SW 1271 (cell line): Measurements from ENCODE around the gene BID.

Experiments used
- DNase-seq, 2 experiments: peaks; one replicate each; lab custom pipeline; 2025; lab: John Stamatoyannopoulos, UW

The BID gene

GRCh38 chr22:17774206-17774925 is at the start of gene BID:
BID (minus strand) TSS chr22:17774469; CDS start chr22:17750116, 24,353 bp downstream.
- no peak for DNase-seq

GRCh38 chr22:17823964-17824363 is 49.7 kb upstream of the BID start:
- no peak for DNase-seq

DNA sequence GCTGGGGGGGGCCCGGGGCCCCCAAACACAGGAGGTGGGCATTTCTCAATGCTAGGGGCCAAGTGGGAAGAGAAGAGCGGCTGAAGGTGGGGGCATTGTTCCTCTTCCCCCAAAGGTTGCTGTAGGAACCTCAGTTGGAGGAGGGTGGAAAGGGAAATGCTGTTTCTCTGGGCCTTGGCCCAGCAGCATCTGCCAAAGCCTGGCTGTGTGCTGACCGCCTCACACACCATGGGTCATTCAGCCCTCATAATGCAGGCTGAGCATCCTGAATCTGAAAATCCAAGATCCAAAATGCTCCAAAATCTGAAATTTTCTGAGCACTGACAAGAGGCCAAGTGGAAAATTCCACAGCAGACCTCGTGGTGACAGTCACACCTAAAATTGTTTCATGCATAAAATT is 49.0 kb upstream of the BID start:
- no peak for DNase-seq

GRCh38 chr22:17822087-17822486 is 47.8 kb upstream of the BID start:
- DNase-seq, result no peak

DNA sequence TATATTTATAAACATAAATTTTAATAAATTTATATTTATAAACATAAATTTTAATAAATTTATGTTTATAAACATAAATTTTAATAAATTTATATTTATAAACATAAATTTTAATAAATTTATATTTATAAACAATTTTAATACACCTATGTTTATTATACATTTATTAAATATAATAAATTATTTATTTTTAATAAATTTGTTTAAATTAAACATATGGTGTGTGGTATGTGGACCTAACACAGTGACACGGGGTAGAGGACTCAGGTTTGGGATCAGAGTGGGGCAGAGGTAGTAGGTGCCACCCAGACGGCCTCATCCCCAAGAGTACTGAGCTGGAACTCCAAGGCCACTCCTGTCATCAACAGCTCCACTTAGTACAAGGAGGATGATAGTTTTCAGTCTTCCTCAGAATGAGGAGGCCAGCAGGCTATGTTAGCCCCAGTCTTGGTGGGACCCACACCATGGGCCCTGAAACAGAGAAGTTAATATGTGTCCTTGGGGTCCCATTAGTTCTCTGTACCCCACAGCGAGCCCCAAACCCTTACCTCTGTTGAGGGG is 46.7 kb upstream of the BID start:
- no peak for DNase-seq

DNA sequence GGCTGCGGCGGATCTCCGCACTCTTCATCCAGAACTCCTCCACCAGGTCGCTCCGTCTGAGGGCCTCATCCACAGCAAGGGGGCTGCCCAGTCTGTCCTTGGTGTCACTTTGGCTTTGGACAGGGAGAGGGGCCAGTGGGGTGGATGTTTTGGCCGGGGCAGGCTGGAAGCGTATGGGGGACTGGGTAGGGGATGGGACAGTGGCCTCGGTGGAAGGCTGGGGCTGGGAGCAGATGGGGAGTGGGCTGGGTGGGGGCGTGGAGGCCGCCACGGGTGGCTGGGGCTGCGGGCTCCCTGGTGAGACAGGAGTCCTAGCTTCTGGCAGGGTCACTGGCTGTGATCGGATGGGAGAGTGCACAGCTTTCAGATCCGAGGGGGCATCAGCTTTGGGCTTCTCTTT is 44.4 kb upstream of the BID start:
- no peak for DNase-seq

DNA sequence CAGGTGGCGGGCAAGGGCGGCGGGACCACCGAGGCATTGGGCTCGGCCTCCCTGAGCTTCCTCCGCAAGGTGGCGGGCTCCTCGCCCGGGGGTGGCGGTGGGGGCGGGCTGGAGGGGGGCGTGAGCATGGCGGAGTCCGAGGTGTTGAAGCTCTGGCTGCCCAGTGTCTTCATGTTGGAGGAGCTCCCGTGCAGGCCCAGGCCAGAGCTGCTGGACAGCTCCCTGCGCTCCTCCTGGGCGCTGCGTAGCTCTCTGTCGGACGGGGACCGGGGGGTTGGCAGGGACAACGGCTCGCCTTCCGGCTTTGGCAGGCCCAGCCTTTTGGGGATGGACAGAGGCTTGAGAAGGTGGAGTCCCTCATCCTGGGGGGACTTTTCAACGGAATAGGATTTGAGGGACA is 43.9 kb upstream of the BID start:
- DNase-seq, result no peak

DNA sequence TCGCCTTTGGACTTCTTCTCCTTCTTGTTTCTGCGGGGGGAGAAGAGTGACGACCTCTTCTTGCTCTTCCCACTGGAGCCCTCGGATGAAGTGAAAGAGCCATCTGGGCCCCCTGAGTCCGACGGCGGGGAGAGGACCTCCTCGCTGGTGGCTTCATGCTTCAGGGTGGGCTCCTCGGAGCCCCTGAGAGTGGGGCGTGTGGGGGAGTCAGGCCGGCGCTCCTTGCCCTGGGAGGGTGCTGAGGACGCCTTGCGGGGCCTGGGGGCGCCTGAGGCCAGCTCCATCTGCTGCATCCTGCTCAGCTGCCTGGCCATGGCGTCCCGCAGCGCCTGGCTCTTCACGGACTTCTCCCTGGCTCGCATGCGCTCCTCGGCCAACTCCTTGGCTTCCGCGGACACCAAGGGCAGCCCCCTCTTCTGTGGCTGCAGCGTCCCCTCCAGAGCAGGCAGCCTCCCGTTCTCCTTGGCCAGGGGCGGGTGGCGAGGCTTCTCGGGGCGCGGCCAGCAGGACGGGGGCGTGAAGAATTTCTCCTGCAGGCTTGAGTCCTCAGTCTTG is 43.3 kb upstream of the BID start:
- DNase-seq, result no peak

GRCh38 chr22:17817079-17817478 is 42.8 kb upstream of the BID start:
- no peak for DNase-seq

DNA sequence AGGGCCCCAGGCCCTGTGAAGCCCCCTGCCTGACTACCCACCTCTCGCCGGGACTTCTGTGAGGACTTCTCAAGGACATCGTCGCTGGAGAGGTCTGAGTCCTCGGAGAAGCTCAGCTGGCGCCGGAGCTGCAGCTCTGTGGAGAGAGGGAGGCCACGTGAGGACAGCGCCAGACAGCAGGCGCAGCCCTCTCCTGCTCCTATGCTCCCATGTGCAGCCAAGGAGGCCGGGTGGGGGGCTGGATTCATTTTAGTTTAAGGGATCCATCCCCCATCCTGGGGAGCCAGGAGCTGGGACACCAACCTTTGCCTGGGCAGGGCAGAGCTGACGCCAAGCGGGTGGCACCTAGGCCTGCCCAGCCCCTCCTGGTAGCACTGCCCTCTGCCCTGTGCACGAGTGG is 42.4 kb upstream of the BID start:
- DNase-seq, result no peak

GRCh38 chr22:17815703-17816254 is 41.5 kb upstream of the BID start:
- no peak for DNase-seq

GRCh38 chr22:17814830-17815229 is 40.6 kb upstream of the BID start:
- no peak for DNase-seq

DNA sequence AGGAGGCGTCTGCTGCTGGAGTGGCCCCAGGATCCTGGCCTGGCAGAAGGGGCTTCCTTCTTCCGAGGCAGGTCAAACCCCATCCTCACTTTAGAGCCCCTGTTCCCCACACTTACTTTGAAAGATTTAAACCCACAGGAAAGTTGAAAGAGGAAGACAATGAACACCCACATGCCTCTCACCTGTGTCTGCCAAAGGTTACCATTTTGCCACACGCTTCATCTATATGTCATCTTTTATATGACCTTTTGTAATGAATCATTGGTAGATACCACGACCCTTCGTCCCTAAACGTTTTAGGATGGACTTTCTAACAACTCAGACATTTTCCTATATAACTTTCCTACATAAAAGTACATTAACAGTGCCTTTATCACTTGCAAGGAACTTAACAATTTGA is 39.8 kb upstream of the BID start:
- DNase-seq, result no peak

GRCh38 chr22:17811119-17811518 is 36.9 kb upstream of the BID start:
- no peak for DNase-seq

GRCh38 chr22:17810570-17811116 is 36.4 kb upstream of the BID start:
- DNase-seq, result no peak

DNA sequence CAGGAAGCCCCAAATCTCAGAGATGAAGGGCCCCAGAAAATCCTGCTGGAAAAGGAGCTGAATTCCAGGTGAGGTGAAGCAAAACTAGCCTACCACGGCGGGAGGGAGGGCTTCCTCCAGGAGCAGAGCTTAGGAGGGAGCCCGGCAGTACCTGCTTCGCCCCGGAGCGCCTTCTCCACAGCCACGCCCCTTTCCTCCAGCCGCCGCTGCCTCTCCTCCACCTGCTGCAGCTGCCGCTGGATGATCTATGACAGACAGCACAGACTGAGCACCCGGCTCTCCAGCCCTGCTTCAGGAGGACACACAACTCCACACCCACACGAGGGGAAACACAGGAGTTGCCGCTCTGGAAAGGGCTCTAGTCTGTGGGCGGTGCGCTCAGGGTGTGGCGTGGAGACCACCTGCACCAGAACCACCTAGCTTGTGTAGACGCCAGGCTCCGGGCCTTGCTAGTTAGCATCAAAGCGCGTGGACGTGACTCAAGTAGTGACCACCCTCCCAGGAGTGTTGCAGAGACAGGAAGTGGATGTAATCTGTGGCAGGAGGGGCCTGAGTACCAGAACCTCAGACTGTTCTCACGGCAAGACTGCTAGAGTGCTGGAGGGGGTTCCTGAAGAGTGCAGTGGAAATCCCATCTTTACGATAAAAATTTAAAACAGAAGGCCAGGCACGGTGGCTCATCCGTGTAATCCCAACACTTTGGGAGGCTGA is 34.6 kb upstream of the BID start:
- no peak for DNase-seq

DNA sequence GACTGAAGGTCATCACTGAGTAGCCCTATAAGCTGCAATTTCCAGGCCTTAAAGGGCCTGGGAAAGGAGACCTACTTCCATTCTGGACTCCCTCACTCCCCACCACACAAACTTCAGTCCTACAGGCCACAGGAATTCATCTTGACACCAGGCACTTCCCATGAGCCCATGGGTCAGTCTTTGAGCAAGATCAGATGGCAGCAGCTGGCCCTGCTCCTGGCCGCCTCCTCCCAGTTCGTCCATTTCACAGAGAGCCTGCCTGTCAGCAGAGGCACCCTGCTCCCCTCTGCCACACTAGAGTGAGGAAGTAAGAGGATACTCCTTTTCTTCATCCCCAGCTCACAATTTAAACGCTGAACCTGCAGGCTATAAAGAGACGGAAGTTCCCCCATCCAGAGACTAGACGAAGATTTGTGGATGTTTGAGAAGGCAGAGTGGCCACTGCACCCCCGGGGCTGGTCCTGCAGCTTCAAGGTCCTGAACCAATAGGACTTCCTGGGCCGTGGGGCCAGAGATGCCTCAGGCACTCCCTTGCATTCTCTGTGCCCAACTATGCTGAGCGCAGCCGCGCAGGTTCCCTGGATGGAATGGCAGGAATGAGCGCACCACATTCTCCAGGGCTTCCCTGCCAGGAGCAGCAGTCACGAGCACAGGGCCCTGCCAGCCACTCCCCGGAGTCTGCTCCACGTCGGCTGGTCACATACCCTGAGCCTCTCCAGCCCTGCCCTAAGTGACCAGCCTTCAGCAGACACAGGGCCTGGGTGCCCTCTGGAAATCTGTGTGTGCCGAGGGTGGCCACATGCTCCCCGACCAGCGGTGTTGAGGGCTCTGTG is 33.5 kb upstream of the BID start:
- no peak for DNase-seq

DNA sequence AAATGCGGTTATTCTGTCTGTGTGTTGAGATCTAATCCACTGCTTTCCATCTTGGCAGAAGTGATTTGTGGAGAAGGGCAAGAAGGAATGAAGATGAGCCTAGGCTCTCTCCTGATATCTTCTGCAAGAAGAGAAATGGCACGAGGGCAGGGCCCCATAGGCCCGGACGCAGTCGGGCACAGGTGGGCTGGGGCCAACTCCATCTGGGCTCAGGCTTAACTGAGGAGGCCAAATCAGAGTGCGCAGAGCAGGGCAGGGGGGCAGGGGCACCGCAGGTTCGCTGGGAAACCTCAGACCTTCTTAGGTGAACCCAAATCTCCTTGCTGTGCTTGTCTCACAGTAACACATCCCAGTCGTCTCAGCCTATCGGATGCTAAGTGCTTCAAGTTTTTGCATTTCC is 32.8 kb upstream of the BID start:
- no peak for DNase-seq

DNA sequence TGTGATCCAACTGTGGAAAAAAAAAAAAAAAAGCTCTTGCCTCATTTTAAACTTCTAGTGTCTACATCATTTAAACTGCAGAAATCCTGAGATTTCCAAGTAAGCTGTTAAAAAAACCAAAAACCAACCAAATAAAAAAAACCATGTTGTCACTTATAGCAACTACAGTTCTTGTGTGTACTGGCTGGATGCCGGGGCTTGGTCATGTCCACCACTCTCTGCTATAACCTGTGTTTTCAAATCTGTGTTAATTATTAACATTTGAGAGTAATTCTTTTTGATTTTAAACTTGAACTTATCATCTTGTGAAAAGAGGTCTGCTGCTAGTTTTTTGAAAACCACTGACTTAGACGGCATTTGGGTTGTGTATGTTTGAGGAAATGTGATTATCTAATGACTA is 32.2 kb upstream of the BID start:
- DNase-seq, result no peak

GRCh38 chr22:17804331-17805080 is 30.2 kb upstream of the BID start:
- no peak for DNase-seq
